T-helper 17 cell (primary cell): ENCODE results near the gene GAK. TPM values are rescaled to one million over a fixed set of nuclear protein-coding genes. Genes with fewer than 3 reads are reported as not detected.

Experiments used
- ATAC-seq: fragments of 150-1000 bp; cut with Tn5 transposase; 2 replicates; pipeline ENCODE4 v1.10.0; 2021; ENCODE audit warnings: mild to moderate bottlenecking, moderate library complexity
- DNase-seq, 3 donors: peaks; one replicate each; pipeline versions ENCODE4 v3.0.0 to v3.0.0-alpha.2; 2020 to 2021
- H3K9me3 ChIP-seq: one replicate; pipeline ENCODE4 v1.7.0; 2013; ENCODE audit warnings: low read length, mild to moderate bottlenecking; ENCODE audit not compliant: control insufficient read depth, poor library complexity, severe bottlenecking
- H3K27ac Mint-ChIP-seq: one replicate; pipeline ENCODE4 v1.8.0; 2022; ENCODE audit warnings: mild to moderate bottlenecking, moderate library complexity, mixed read lengths
- H3K27me3 Mint-ChIP-seq: one replicate; pipeline ENCODE4 v1.8.0; 2022; ENCODE audit warnings: mixed read lengths
- H3K36me3 Mint-ChIP-seq: one replicate; pipeline ENCODE4 v1.8.0; 2022; ENCODE audit warnings: low read depth, mixed read lengths
- H3K4me1 Mint-ChIP-seq: one replicate; pipeline ENCODE4 v1.8.0; 2022; ENCODE audit warnings: mild to moderate bottlenecking, mixed read lengths
- H3K4me3 Mint-ChIP-seq: one replicate; pipeline ENCODE4 v1.8.0; 2022; ENCODE audit warnings: mild to moderate bottlenecking, moderate library complexity, mixed read lengths
- total RNA-seq, 4 donors: library from RNA in 2 of 4; stranded (reverse) in 2 of 4; gene quantifications; one replicate each; pipeline ENCODE4 v1.2.3 and lab custom pipeline; 2022 to 2026

Gene GAK
- total RNA-seq, 2 donors from 2014 or later = 192 to 215 TPM

- H3K36me3 Mint-ChIP-seq = no peaks in the 10 kb centered on the region
- no peak overlapping the region for H3K4me3 Mint-ChIP-seq
- no peaks in the 10 kb centered on the region for H3K27me3 Mint-ChIP-seq
- no peak overlapping the region for H3K27ac Mint-ChIP-seq
- H3K4me1 Mint-ChIP-seq = peaks cover 2% of the 10 kb centered on the region
- H3K9me3 ChIP-seq = no peaks in the 10 kb centered on the region
- DNase-seq (no peak), ATAC-seq (no peak)
Measured at GRCh38 chr4:960140-960635, 28.1 kb upstream of the GAK start.

DNA sequence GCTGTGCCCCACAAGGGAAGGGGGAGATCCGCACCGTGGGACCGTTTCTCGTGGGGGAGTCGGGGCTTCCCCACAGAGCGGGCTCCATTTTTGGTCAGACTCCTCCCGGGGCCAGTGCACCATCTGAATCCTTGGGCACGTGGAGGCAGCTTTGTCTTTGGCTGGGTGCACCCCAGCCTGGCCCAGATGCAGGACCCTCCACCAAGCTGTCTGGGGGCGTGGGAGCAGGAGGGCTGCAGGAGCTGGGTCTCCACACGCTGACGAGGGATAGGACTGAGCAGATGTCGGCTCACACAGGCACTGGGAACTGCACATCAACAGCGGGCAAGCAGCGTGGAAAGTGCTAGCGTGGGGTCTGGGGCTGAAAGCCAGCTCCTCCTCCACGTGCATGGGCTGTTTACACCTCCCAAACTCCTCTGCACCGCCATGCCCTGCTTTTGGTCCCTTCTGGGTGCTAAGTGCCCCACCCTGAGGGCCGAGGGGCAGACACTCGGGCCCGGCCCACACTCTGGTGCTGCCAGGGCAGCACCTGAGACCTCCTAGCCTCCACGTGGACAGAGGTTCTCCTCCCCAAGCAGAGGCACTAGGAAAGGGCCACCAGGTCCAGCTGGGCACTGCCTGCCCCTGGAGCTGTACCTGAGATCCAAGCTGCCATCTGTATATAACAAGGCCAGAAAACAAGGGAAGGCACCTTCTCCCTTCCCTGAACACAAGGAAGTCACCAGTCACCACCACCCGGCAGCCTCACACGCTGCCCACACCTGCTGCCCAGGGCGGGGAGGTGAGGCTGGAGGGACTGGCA lies 27.4 kb upstream of the GAK start:
- ATAC-seq (no peak), DNase-seq (no peak)
- no peaks in the 10 kb centered on the region for H3K36me3 Mint-ChIP-seq
- H3K27ac Mint-ChIP-seq = no peak overlapping the region
- no peak overlapping the region for H3K4me3 Mint-ChIP-seq
- H3K4me1 Mint-ChIP-seq = peaks cover 2% of the 10 kb centered on the region
- no peaks in the 10 kb centered on the region for H3K9me3 ChIP-seq
- no peaks in the 10 kb centered on the region for H3K27me3 Mint-ChIP-seq

DNA sequence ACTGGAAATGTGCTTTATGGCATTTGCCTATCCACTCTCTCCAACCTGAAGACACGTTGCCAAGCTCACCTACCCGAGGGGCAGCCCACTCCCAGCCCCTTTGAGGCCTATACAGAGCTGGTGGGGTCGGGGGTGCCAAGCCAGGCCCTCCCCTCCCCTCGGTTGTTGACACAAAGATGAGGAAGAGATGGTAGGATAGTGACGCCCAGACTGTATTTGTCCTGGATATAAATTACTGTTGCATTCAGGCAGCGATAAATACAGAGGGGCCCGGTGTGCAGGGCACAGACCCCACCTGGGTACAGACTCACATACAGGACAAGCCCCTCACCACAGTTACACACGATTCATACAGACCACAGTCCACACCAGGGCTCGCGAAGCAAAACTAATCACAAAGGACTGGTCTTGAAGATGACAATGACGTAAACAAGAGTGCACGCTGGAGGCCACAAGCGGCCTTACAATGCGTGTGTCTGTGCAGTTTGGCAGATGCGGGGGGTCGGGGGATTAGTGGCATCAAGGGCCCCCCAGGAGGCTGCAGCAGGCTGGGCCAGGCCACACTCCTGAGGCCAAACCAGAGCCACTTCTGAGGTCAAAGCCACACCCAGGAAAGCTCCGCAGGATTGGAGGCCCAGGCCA lies 26.7 kb upstream of the GAK start:
- Mint-ChIP-seq H3K27me3 (no peaks in the 10 kb centered on the region), H3K4me1 (peaks cover 2% of the 10 kb centered on the region), H3K27ac (no peak overlapping the region), H3K4me3 (no peak overlapping the region), H3K36me3 (no peaks in the 10 kb centered on the region)
- no peak for DNase-seq
- ATAC-seq = no peak
- no peaks in the 10 kb centered on the region for H3K9me3 ChIP-seq

- no peaks in the 10 kb centered on the region for H3K9me3 ChIP-seq
- Mint-ChIP-seq H3K4me3 (no peak overlapping the region), H3K27me3 (no peaks in the 10 kb centered on the region), H3K27ac (no peak overlapping the region), H3K4me1 (peaks cover 2% of the 10 kb centered on the region), H3K36me3 (no peaks in the 10 kb centered on the region)
- DNase-seq = no peak
- no peak for ATAC-seq
Measured at GRCh38 chr4:958314-958665, 26.2 kb upstream of the GAK start.

DNA sequence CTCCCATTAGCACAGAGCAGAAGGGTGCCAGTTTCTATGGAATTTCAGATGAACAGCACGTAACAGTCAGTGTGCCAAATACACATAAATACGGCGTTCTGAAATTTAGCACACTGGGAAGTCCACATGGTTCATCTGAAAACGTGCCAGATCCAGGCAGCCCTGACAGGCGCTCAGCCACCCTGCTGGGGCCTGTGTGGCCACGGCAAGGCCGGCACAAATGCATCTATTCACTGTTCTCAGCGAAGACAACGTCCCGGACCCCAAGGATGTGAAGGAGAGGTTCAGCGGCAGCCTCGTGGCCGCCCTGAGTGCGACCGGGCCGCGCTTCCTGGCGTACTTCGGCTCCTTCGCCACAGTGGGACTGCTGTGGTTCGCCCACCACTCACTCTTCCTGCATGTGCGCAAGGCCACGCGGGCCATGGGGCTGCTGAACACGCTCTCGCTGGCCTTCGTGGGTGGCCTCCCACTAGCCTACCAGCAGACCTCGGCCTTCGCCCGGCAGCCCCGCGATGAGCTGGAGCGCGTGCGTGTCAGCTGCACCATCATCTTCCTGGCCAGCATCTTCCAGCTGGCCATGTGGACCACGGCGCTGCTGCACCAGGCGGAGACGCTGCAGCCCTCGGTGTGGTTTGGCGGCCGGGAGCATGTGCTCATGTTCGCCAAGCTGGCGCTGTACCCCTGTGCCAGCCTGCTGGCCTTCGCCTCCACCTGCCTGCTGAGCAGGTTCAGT lies 25.6 kb upstream of the GAK start:
- Mint-ChIP-seq H3K27me3 (no peaks in the 10 kb centered on the region), H3K4me1 (peaks cover 2% of the 10 kb centered on the region), H3K4me3 (no peak overlapping the region), H3K36me3 (no peaks in the 10 kb centered on the region), H3K27ac (peak overlapping the region; percentile 29)
- no peaks in the 10 kb centered on the region for H3K9me3 ChIP-seq
- DNase-seq (no peak), ATAC-seq (no peak)

DNA sequence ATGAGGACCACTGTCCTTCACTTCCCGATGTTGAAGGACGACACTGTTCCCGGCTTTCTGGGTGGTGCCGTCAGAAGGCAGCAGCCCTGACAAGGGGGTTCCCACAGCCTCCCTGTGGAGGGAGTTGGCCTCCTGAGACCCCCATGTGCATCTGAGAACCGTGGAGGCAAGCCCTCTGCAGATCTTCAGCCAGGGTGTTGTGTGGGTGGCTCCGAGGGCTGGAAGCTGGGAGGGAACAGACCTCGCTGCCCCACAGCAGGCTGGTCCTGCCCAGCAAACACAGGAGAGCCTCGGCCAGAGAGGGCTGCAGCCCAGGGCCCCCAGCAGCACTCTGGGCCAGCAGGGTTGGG lies 25.1 kb upstream of the GAK start:
- Mint-ChIP-seq H3K4me1 (peaks cover 3% of the 10 kb centered on the region), H3K27me3 (no peaks in the 10 kb centered on the region), H3K36me3 (no peaks in the 10 kb centered on the region), H3K4me3 (no peak overlapping the region), H3K27ac (no peak overlapping the region)
- H3K9me3 ChIP-seq = no peaks in the 10 kb centered on the region
- DNase-seq = no peak
- ATAC-seq = no peak

DNA sequence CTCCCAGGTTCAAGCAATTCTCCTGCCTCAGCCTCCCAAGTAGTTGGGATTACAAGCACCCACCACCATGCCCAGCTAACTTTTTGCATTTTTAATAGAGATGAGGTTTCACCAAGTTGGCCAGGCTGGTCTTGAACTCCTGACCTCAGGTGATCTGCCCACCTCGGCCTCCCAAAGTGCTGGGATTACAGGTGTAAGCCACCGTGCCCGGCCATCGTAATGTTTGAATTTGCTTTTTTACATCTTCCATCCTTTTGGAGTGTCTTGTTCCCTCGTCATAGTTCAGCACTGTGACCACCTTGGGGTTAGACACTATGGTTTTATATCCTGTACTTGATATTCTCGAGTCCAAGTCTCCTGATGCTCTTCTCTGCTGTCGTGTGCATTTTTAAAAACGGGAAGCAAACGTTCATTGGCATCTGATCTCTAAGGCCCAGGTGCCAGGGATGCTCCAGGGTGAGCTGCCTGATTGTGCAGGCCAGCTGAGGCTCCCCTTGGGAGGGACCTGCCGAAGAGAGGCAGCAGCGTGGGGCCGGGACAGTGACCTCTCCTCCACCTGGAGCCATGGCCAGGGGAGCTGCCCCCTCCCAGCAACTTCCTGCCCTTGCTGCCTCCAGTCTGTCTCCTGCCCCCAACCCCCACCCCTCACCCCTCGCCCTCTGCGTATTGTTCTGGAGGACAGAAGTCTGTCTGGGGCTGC lies 24.6 kb upstream of the GAK start:
- no peaks in the 10 kb centered on the region for H3K9me3 ChIP-seq
- Mint-ChIP-seq H3K27me3 (no peaks in the 10 kb centered on the region), H3K4me3 (no peak overlapping the region), H3K27ac (no peak overlapping the region), H3K4me1 (peaks cover 3% of the 10 kb centered on the region), H3K36me3 (no peaks in the 10 kb centered on the region)
- no peak for DNase-seq
- ATAC-seq = no peak

- DNase-seq = no peak
- H3K27me3 Mint-ChIP-seq = no peaks in the 10 kb centered on the region
- no peak overlapping the region for H3K4me3 Mint-ChIP-seq
Measured at GRCh38 chr4:955931-956381, 23.8 kb upstream of the GAK start.

DNA sequence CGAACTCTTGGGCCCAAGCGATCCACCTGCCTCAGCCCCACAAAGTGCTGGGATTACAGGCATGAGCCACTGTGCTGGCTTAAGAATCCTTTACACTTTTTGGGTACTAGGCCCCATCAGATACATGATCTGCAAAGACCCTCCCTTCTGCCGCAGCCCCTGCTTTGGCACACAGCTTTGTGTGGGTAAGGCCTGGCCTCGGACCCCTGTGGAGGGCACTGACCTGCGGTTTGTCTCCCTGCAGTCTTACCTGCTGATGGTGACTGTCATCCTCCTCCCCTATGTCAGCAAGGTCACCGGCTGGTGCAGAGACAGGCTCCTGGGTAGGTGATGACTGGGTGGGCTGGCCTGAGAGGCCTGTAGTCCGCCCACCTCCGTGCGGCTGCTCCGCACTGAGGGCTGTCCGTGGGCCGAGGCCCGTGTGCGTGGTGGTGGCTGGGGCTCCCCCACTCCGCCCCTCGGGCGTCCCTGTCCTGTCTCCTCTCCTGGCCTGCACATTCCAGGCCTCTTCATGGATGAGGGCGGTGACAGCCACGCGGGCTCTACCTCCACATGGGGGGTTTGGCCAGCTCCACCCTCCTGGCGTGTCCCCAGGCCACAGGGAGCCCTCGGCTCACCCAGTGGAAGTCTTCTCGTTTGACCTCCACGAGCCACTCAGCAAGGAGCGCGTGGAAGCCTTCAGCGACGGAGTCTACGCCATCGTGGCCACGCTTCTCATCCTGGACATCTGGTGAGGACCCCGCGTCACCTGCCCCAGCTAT lies 23.2 kb upstream of the GAK start:
- no peak overlapping the region for H3K4me3 Mint-ChIP-seq
- no peak for ATAC-seq
- H3K4me1 Mint-ChIP-seq = peaks cover 3% of the 10 kb centered on the region
- no peaks in the 10 kb centered on the region for H3K27me3 Mint-ChIP-seq
- no peak overlapping the region for H3K27ac Mint-ChIP-seq
- H3K36me3 Mint-ChIP-seq = no peaks in the 10 kb centered on the region
- DNase-seq = no peak
- no peaks in the 10 kb centered on the region for H3K9me3 ChIP-seq

More at GRCh38 chr4:955931-956381, 23.8 kb upstream of the GAK start:
- no peaks in the 10 kb centered on the region for H3K9me3 ChIP-seq
- no peak overlapping the region for H3K27ac Mint-ChIP-seq
- H3K36me3 Mint-ChIP-seq = no peaks in the 10 kb centered on the region
- ATAC-seq = no peak
- peaks cover 3% of the 10 kb centered on the region for H3K4me1 Mint-ChIP-seq

DNA sequence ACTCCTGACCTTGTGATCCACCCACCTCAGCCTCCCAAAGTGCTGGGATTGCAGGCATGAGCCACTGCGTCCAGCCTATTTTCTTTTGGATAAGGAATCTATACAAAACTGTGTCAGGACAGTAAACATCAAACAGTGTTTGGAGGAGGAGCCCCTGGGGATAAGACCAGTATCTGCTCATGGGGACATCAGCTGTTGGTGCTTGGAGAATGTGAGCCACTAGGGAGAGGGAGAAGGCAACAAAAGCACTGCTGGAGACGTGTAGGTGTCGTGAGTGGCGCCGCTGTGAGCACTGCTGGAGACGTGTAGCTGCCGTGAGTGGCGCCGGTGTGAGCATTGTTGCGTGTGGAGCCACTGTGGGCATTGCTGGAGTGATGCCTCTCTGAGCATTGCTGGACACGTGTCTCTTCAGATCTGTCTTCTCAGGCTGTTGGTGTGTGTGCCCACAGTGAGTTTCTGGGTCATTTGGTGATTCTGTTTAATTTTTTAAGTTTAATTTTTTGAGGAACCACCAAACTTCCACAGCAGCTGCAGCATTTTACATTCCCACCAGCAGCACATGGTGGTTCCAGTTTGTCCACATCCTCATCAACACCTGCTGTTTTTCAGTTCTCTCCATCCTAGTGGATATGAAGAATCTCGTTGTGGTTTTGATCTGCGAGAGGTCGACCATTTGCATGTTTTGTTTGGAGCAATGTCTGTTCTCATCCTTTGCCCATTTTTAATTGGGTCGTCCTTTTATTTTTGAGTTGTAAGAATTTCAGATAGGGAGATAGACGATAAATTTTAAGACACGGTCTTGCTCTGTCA lies 22.3 kb upstream of the GAK start:
- Mint-ChIP-seq H3K36me3 (no peaks in the 10 kb centered on the region), H3K4me1 (peaks cover 3% of the 10 kb centered on the region), H3K27ac (no peak overlapping the region), H3K27me3 (no peaks in the 10 kb centered on the region), H3K4me3 (no peak overlapping the region)
- H3K9me3 ChIP-seq = no peaks in the 10 kb centered on the region
- ATAC-seq (no peak), DNase-seq (no peak)

DNA sequence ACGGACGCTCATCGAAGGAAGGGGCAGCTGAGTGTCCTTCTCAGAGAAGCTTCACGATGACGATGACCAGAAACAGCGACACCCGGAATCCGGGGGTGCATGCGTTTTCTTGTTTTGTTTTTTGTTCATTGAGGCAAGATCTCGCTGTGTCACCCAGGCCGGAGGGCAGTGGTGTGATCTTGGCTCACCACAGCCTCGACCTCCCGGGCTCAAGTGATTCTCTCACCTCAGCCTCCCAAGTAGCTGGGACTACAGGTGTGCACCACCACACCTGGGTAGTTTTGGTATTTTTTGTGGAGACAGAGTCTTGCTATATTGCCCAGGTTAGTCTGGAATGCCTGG lies 21.4 kb upstream of the GAK start:
- DNase-seq = no peak
- ATAC-seq = no peak
- H3K27me3 Mint-ChIP-seq = no peaks in the 10 kb centered on the region

More for the DNA sequence above, 21.4 kb upstream of the GAK start:
- Mint-ChIP-seq H3K27ac (no peak overlapping the region), H3K4me3 (no peak overlapping the region), H3K4me1 (peaks cover 3% of the 10 kb centered on the region), H3K36me3 (no peaks in the 10 kb centered on the region)
- H3K9me3 ChIP-seq = no peaks in the 10 kb centered on the region
